Stimulated activated naive CD4-positive, alpha-beta T cell treated with Interleukin-2 at 50 U/mL for 16 hours (primary cell): Measurements from ENCODE around the gene BCAR3.
A peak's percentile ranks its signal among the peaks of the same experiment; 100 is the strongest.
"Not testable (repeated sequence)": the region's sequence is repeated elsewhere in the genome, so short reads cannot be mapped to it uniquely, and the experiment has no call there.

Experiments
- DNase-seq: peaks from one replicate; lab custom pipeline; 2025; lab: John Stamatoyannopoulos, UW

The BCAR3 gene

GRCh38 chr1:93689521-93690223, 8.0 kb upstream of the BCAR3 start:
- DNase-seq: no peak

GRCh38 chr1:93687542-93687941, 5.9 kb upstream of the BCAR3 start:
- no peak for DNase-seq

- DNase-seq: no peak
These were observed 5.0 kb upstream of the BCAR3 start for GRCh38 chr1:93686504-93687250.

GRCh38 chr1:93685918-93686317, 4.3 kb upstream of the BCAR3 start:
- no peak for DNase-seq

- DNase-seq: no peak
These were observed 1.6 kb upstream of the BCAR3 start for GRCh38 chr1:93683234-93683633.

GRCh38 chr1:93681989-93682412, 364 bp upstream of the BCAR3 start:
- DNase-seq: no peak

GRCh38 chr1:93680420-93681100, 1.1 kb downstream of the BCAR3 start:
- peak; percentile 28 for DNase-seq

- DNase-seq: no peak
These were observed 1.6 kb downstream of the BCAR3 start for GRCh38 chr1:93680076-93680419.

- DNase-seq: no peak
These were observed 2.1 kb downstream of the BCAR3 start for GRCh38 chr1:93679546-93679945.

- DNase-seq: no peak
These were observed 2.6 kb downstream of the BCAR3 start for GRCh38 chr1:93678946-93679480.

GRCh38 chr1:93678491-93678890, 3.1 kb downstream of the BCAR3 start:
- DNase-seq: no peak

GRCh38 chr1:93677729-93678128, 3.9 kb downstream of the BCAR3 start:
- DNase-seq: no peak

GRCh38 chr1:93676427-93676826, 5.2 kb downstream of the BCAR3 start:
- no peak for DNase-seq

- DNase-seq: no peak
These were observed 5.7 kb downstream of the BCAR3 start for GRCh38 chr1:93675931-93676330.

GRCh38 chr1:93675271-93675670, 6.4 kb downstream of the BCAR3 start:
- DNase-seq: no peak

- not testable (repeated sequence) for DNase-seq
These were observed 7.6 kb downstream of the BCAR3 start for GRCh38 chr1:93674071-93674470.

- DNase-seq: no peak
These were observed 8.3 kb downstream of the BCAR3 start for GRCh38 chr1:93673163-93673829.

GRCh38 chr1:93672477-93673162, 9.0 kb downstream of the BCAR3 start:
- DNase-seq: no peak

GRCh38 chr1:93672069-93672468, 9.6 kb downstream of the BCAR3 start:
- no peak for DNase-seq

- DNase-seq: no peak
These were observed 10.5 kb downstream of the BCAR3 start for GRCh38 chr1:93671099-93671621.

GRCh38 chr1:93670141-93670540, 11.5 kb downstream of the BCAR3 start:
- no peak for DNase-seq
